DMS53 treated with DMSO at 0.1 percent for 48 hours (cell line): Measurements from ENCODE around the gene PKDCC.
"Not testable (repeated sequence)": the region's sequence is repeated elsewhere in the genome, so short reads cannot be mapped to it uniquely, and the experiment has no call there.

ENCODE experiments used
- DNase-seq: peaks from one replicate; lab custom pipeline; 2025; ENCODE audit not compliant: unreplicated experiment; lab: John Stamatoyannopoulos, UW

The PKDCC gene

DNA sequence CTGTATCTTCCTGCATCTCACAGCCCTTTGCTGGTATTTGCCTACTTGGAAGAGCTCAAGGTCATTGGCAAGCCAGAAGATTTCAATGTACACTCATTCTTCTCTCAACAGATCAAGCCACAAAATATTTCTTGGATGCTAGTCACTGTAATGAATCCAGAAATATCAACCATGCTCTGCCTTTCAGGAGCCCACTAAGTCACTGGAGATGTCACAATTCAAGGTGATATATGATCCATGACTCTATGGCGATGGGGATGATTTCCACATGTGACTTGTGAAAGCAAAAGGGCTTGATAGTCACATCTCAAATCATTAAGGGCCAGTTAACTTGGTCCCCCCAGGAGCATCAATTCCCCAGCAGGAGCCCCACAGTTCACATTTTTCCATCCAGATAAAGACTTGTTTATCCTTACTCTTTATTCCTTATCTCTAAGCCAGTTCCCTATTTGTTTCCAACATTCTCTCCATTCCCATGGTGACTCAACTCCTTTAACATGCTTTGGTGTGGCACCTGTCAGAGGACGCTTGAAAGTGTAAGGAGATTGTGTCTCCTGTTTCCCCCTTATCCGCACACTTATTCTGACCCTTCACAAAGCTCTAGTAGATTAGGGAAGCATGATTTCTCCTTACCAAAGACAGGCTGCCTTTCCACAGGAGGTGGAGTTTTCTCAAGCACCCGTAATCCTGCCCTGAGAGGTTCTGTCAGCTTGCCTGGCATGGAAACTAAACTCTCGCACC, 15.8 kb downstream of the PKDCC start:
- DNase-seq = no peak

DNA sequence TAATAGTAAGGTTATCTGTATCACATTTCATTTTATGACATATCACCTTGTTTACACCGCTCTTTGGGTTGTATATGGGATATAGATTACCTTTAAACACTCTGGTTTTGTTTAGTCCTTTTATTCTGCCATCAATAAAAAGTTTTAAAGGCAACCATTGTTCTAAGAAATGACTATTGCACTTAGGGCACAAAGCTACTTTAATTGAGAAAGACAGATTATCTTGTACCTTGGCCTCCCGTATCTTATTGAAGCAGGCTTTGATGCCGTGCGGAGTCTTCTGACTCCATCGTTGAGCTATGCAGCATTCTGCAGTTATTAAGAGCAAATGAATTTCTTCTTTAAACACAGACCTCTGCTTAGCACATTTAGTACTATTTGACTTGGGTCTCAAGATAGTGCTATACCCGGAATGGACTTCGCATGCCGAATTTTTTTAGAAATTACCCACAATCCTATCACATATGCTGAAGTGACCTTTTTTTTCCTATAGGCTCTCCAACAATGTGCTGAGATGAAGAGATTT, 16.7 kb downstream of the PKDCC start:
- no peak for DNase-seq

DNA sequence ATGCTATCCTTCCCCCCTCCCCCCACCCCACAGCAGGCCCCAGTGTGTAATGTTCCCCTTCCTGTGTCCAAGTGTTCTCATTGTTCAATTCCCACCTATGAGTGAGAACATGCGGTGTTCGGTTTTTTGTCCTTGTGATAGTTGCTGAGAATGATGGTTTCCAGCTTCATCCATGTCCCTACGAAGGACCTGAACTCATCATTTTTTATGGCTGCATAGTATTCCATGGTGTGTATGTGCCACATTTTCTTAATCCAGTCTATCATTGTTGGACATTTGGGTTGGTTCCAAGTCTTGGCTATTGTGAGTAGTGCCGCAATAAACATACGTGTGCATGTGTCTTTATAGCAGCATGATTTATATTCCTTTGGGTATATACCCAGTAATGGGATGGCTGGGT, 17.9 kb downstream of the PKDCC start:
- DNase-seq = not testable (repeated sequence)

DNA sequence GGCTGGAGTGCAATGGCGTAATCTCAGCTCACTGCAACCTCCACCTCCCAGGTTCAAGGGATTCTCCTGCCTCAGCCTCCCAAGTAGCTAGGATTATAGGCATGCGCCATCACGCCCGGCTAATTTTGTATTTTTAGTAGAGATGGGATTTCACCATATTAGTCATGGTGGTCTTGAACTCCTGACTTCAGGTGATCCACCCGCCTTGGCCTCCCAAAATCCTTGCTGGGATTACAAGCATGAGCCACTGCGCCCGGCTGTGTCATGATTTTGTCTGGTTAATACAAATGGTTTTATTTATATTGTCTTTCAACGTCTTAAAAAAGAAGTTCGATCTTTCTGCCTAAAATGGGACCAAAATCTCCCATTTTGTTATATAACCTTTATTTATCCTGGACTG, 19.2 kb downstream of the PKDCC start:
- DNase-seq = not testable (repeated sequence)

DNA sequence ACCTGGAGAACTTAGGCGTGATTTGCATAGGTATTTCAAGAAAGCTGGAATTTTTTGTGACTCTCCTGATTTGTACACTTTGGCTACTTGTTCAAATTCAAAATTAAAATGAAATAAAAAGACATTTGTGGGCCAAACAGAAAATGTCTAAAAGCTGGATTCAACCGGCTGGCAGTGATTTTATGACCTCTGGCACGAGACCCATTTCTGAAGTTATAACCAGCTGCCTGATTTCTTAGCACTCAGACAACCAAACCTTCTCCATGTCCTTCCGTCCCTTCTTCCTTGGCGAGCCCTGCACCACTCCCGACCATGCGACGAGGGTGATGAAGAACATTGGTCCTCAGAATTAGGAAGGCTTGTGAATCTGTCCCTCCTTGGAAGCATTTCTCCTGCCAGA, 19.7 kb downstream of the PKDCC start:
- no peak for DNase-seq

DNA sequence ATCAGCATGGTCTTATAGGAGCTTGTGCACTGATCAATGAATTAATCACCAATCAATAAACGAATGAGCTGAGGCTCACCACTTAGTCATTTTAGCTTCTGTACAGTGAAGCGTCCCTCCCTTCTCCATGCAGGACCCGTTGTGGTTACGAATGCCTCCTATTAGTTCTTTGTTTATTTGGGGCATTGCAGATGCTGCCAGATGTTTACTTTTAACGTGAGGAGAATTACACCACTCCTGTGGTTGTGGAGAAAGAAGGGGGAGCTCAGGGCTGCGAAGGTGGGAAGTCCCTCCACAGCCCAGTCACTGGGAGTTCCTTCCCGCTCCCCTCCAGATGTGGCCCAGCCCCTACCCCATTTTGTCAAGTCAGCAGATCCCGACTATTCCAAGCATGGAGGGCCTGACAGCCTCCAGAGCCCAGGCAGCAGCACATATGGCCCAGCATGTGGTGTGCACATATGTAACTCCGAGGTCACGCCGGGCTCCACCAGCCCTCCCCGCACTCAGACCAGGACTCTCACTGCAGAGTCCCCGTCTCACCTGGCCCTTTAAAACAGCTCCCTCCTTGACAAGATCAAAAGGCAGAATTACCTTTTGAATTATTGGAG, 20.9 kb downstream of the PKDCC start:
- DNase-seq = no peak

DNA sequence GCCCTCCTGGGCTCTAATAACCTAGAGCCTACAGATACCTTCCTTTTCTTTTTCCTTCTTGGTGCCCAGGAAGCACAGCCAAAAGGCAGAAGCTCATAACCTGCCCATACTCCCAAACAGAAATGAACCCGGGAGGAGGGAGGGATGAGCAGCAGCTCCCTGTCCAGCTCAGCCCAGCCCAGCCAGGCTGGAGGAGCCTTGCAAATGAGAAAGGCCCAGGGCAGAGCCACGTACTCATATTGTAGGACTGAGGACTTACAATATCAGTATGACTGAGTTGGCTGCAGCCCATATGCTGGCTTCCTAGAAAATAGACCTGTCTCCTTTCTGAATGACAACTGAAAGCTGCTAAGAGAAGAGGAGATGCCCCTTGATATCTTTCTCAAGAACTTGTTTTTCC, 21.7 kb downstream of the PKDCC start:
- DNase-seq = no peak

DNA sequence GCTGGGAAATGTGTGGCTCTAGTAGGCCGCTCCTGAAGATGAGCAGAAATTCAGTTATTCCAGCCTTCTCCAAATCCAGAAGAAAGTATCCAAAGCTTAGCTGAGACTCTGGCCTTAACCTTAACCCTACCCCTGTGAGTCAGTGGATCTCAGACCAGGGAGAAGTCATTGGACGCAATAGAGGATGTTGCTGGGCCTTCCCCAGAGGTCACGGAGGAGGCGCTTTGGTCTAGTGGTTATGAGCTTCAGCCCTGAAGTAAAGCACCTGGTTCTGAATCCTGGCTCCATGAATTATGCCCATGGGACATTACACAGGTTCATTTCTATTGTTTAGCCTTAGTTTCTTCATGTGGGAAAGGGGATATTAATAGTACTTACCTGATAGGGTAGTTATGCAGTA, 24.0 kb downstream of the PKDCC start:
- no peak for DNase-seq

DNA sequence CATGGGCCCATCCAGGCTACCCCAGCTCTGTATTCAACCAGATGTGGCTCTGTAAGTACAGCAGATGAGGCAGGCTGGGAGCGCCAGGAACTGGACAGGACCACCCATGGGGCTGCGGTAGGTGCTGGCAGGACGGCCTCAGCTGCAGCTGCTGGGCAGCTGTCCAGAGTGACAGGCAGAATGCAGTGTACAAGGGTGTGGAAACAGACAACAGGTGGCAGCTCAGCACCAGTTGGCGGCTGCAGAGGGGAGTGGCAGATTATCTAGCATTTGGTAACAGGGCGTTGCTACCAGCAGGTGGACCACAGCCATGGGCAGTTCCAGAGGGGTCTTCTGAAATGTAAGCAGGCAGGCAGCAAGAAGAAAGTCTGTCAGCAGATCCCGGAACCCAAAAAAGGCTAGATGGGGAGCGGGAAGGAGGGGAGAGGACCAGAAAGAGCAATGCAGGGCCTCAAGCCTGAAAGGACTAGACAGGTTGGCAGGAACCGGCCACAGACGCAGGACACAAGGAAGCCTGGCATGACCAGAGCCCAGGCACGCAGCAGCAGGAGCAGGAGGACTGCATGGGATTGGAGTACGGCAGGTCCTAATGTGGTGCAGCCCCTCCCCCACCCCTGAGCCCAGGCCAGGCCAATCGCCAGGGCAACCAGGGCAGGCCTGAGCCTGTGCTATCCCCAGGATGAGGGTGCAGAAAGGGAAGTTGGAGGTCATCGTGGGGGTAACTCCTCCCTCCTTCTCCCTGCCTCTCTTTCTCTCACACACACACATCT, 24.7 kb downstream of the PKDCC start:
- peak; percentile 27 for DNase-seq

DNA sequence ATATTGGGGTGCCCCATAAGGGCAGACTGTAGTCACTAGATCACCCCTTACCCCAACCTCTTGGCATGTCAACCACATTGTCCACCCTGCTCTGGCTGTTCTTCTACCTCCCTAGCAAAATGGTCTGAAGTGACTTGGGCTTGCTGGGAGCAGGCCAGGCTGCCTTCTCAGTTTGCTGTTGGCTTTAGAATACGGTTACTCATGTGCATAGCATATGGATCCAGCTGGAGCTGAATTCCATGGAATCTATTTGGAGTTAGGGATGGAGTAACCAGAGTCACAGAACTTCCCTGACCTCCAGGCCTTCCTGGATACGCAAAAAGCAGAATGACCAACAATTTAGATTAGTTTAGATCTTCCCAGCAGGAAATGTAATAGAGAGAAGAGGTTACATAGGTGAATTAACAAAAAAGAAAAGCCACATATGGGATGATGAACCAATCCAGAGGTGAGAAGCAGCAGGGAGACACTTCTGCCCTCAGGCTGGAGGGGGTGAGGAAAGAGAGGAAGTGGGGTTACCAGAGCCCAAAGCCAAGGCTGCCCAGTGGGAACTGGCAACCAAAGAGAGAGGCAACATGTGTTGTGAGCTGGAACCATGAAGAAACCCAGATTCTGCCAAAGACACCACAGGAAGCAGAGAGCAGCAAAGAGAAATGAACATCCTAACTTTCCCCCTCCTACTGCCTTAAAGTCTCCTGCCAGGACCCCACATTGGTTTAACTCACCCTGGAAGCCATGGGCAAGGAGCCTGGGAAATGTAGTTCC, 26.1 kb downstream of the PKDCC start:
- DNase-seq = no peak

DNA sequence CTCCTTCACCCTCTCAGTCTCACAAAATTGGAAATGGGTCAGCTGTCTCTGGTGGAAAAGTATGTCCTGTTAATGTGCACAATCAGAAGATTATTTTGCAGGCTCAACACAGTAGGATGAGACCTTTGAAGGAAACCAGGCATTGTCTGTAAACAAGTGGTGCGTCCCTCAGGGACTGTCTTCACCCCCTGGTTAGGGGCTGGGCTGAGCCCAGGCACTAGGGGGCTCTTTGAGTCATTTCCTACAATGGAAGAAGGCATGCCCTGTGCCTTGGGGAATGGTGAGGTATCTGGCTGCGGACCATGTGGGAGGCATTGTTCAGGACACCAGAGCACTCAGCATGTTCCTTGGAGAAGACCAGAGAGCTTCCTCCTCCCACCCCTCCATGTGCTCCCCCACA, 26.8 kb downstream of the PKDCC start:
- DNase-seq = no peak

DNA sequence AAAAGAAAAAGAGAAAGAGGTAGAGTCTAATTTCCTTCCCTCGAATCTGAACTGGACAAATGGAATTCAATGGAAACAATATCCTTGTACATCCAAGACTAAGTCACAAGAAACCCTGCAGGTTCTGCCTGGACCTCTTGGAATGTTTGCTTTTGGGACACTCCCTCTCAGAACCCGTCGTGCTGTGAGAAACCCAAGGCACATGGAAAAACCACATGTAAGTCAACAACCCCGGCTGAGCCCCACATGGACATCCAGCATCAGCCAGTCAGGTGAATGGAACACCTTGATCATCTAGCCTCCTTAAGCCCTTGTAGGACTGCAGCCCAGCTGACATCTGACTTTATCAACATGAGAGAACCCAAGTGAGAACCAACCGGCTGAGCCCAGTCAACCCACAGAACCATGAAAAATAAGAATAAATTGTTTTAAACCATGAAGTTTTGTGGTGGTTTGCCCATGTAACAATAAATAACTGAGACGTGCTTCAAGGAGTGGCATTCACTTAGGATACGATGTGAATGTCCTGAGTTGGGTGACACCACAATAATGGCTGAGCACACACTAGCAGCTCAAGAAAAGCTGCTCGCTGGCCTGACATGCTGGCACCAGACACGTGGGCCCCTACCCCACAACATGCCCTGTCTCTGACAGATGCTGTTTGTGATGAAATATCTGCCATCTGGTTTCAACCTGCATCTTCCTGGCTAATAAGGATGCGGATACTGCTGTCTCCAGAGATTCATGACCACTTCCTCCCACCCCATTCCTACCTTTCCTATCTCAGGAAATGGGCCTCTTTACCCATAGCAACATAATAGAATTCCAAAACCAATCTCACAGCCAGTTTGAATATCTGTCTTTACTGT, 28.8 kb downstream of the PKDCC start:
- no peak for DNase-seq

DNA sequence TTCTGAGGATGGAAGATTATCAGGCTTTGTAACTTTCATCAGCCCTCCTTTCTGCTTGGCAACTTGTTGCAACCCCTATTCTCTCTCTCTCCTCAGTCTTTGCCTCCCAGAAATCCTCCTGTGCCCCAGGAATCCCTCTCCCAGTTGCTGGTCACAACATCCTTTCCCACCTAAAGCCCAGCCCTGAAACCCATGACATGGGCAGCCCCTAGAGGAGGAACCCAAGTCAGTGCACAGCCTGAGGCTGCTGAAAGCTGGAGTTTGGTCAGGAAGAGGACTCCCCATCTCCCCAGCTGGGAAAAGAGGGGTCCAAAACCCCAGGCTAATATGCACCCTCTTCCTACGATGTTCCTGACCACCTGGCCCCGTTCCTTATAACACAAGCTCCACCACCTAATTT, 29.5 kb downstream of the PKDCC start:
- DNase-seq = no peak

DNA sequence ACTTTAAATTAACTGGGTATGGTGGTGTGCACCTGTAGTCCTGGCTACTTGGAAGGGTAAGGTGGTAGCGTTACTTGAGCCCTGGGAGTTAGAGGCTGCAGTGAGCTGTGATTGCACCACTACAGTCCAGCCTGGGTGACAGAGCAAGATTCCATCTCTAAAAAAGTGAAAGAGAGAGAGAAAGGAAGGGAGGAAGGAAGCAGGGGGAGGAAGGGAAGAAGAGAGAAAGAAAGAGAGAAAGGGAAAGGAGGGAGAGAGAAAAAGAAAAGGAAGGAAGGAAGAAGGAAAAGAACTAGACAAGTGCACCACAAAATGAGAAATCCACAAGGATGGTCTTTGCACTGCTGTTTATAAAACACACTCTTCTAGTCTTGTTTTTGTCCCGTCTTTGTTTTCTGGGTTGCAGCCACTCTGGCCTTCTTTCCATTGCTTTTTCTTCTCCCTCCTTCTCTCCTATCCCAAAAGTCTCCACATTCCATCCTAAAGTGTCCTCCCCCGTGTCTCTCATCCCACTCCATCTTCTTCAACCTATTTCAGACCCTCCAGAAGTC, 32.0 kb downstream of the PKDCC start:
- DNase-seq = no peak

DNA sequence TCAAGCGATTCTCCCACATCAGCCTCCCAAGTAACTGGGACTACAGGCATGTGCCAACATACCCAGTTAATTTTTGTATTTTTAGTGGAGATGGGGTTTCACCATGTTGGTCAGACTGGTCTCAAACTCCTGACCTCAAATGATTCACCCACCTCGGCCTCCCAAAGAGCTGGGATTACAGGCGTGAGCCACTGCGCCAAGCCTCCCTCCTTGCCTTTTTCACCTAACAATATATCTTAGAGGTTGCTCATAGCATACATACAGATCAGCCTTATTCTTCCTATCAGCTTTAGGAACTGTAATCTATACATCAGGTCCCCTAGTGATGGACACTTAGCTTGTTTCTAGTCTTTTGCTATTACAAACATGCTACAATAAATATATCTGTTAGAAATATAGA, 33.3 kb downstream of the PKDCC start:
- DNase-seq = not testable (repeated sequence)

DNA sequence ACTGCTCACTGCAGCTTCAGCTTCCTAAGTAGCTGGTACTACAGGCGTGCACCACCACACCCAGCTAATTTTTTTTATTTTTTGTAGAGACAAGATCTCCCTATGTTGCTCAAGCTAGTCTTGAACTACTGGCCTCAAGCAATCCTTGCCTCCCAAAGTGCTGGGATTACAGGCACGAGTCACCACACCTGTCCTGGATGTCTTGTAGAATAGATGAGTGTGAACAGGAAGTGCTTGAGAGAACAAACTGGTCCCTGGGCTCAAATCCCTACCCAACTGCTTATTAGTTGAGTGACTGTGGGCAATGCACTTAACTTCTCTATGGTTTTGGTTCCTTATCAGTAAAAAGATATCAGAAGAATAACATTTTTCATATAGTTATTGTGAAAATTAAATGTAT, 34.2 kb downstream of the PKDCC start:
- DNase-seq = no peak

DNA sequence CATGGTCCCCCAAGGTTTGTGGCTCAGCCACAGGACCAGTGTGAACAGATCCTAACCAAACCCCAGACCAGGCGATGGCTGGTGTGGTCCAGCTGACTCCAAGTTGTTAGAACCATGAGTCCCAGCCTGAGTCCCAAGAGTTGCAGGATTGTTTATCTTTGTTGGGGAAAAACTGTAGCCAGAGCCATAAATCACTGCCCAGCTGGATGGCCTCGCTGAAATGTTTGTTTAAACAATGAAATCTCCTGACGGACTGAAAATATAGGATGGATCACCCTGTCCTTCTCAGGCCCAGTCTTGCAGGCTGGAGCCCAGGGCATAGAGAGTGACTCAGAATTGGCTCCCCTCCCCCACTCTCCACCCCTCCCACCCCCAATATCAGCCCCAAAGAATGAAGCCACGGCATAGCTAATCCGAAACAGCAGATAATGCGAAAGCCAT, 36.4 kb downstream of the PKDCC start:
- DNase-seq = no peak

DNA sequence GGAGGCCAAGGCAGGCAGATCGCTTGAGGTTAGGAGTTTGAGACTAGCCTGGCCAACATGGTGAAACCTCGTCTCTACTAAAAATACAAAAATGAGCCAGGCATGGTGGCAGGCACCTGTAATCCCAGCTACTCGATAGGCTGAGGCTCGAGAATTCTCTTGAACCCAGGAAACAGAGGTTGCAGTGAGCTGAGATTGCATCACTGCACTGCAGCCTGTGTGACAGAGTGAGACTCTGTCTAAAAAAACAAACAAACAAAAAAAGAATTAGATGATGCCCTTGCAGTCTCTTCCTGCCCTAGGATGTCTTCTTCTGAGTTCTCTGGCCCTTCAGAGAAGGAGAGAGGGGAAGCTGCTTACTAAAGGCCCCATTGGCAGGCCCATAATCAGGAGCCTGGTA, 37.2 kb downstream of the PKDCC start:
- DNase-seq = not testable (repeated sequence)

DNA sequence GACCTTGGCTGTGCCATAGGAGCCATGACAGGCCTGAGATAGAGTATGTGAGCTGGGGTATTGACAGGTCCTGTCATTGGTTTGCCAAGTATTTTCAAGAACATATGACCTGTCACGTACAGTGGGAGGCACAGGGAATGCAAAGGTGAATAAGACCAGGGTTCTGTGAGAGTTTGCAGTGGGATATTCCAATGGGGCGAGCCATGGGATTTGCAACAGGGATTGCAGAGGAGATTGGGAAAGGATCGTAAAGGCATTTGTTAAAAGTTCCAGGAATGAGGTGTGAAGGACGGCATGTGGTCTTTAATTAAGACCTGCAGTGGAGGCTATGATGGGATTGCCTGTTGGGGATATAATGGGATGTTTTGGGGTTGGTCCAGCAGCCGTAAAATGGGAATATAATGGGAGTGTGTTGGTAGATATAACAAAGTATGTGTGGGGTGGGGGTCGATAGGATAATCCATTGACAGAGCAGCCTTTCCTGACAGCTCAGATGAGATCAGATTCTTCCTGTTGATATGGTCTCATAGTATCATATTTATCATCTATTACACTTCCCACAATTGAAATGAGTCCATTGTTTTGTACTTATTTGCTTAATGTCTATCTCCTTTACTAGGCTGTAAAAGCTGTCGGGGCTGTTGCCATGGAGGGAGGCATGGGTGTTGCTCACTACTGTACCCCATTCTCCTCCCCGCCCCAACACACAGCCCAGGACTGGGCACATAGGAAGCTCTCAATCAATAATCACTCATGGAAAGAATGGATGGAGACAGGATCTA, 38.1 kb downstream of the PKDCC start:
- DNase-seq = no peak
